Measurements from ENCODE around the gene GNAL. TPM values are rescaled to one million over a fixed set of nuclear protein-coding genes. Genes with fewer than 3 reads are reported as not detected.
"Not testable (repeated sequence)": the region's sequence is repeated elsewhere in the genome, so short reads cannot be mapped to it uniquely, and the experiment has no call there.

GNAL gene
- 4.1 TPM for total RNA-seq

GRCh38 chr18:11688972-11689668 is at the start of gene GNAL:
TSS of gene GNAL (plus strand) at chr18:11689264. CDS start at chr18:11689564, 300 bp downstream.
- DNase-seq, result peak; percentile 68

- DNase-seq, result not testable (repeated sequence)
Measured at GRCh38 chr18:11647310-11647709, 41.8 kb upstream of the GNAL start.

DNA sequence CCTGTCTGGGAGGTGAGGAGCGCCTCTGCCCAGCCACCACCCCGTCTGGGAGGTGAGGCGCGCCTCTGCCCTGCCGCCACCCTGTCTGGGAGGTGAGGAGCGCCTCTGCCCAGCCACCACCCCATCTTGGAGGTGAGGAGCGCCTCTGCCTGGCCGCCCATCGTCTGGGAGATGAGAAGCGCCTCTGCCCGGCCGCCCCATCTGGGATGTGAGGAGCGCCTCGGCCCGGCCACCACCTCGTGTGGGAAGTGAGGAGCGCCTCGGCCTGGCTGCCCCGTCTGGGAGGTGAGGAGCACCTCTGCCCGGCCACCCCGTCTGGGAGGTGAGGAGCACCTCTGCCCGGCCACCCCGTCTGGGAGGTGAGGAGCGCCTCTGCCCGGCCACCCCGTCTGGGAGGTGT is 41.3 kb upstream of the GNAL start:
- DNase-seq, result not testable (repeated sequence)

- DNase-seq, result no peak
Measured at GRCh38 chr18:11649839-11650238, 39.2 kb upstream of the GNAL start.

GRCh38 chr18:11651899-11652298 is 37.2 kb upstream of the GNAL start:
- no peak for DNase-seq

DNA sequence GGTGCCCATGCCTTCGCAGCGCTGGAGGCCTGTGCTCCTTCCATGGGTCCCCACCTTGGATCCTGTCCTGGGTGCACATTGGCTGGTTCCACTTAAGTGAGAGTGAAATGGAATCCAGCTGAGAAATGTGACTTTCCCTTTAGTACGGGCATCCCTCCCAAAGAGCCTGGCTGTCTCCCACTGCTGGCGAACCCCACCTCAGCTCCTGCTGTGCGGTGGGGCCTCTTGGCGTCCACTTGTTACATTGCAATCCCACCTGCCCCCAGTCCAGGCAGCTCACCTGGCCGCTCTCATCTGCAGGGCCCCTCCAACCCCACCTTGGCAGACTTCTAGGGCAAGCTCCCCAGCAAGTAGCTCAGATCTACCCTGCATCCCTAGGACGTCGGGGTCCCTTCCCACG is 35.5 kb upstream of the GNAL start:
- DNase-seq, result no peak

- no peak for DNase-seq
Measured at GRCh38 chr18:11654736-11655605, 34.1 kb upstream of the GNAL start.

DNA sequence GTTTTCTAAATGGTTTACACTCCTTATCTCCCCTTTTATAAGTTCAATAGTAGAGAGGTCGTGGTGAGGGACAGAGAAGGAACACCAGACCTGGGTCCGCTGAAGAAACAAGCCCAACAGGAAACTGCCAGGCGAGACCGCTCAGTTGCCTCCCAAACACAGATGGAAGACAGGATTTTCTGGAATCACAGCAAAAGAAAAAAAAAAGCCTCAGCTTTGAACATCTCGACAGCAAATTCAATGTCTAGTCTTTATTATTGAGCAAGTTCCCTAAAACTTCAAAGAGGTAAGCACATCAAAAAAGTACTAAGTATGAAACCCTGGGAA is 33.5 kb upstream of the GNAL start:
- peak; percentile 21 for DNase-seq

- no peak for DNase-seq
Measured at GRCh38 chr18:11657152-11657551, 31.9 kb upstream of the GNAL start.

- no peak for DNase-seq
Measured at GRCh38 chr18:11657554-11657953, 31.5 kb upstream of the GNAL start.

GRCh38 chr18:11658019-11658418 is 31.0 kb upstream of the GNAL start:
- no peak for DNase-seq

DNA sequence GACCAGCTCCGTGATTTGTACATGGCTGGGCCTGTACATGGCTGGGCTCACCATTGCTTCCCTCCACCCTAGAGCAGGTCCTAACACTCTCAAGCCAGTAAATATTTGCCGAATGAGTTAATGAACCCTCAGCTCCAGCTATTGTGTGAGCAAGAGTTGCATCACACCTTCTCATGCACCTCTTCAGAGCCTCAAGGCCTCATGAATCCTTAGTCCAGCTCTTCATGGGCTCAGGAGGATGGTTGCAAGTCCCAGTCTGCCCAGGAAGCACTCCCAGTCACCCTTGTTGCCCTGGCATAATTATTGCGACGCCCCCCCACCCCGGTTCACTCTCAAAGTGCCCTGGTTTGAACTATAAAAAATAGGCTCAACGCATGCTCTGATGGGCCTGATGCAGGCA is 30.1 kb upstream of the GNAL start:
- DNase-seq, result no peak

DNA sequence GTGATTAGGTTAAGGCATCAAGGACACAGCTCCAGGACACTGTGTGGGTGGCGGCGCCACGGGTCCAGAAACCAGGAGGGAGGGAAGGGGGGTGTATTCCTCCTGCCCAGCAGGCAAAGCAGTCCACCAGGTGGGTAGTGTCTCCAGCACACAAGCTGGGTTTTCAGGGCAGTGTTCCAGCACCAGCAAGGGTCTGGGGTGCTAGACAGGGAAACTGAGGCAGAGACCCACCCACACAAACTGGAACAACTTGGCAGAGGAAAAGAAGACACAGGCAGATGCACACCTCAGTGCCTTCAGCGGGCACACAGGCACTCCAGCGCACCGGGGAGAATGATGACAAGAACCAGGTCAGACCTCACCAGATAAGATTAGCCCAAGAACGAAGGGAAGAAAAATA is 28.4 kb upstream of the GNAL start:
- DNase-seq, result no peak

DNA sequence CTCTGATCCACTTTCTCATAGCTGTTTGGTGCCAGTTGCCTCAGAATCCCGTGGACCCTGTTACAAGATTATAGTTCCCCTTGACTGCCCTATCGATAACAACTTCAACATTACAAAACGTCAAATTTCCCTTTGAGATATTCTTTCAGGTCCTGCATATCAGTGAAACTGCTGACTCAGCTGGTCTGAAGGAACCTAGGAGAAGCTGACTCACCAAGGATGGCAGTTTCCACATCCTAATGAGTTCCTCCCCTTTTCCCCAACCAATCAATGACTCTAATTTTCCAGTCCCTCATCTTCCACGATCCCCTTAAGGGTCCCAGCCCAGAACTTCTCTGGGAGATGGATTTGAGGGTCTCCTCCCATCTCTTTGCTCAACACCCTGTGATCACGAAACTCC is 27.6 kb upstream of the GNAL start:
- no peak for DNase-seq

DNA sequence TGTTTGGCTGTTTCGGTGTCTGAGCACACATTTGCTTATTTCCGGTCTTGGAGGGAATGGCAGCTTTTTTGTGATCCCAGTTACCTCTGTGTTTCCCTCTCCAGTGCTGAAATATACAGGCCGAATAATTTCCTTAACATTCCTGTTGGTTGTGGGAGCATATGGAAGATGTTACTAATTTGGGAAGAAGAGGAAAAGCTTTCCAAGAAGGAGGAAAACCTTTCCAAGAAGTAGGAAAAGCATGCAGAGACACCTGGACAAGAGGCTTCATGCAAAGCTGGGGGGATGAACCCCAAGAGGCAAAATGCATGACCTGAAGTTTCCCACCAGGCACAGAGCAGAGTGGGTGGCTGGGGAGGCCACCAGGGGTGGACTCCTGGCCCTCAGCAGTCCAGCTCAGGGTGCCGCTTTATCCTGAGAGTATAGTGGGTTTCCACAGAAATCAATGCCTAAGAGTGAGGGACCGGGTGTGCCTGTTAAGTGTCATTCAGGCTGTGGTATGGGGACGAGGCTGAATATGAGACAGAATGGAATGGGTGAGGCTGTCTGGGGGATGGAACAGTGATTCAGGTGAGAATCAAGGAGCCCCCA is 25.5 kb upstream of the GNAL start:
- DNase-seq, result no peak

DNA sequence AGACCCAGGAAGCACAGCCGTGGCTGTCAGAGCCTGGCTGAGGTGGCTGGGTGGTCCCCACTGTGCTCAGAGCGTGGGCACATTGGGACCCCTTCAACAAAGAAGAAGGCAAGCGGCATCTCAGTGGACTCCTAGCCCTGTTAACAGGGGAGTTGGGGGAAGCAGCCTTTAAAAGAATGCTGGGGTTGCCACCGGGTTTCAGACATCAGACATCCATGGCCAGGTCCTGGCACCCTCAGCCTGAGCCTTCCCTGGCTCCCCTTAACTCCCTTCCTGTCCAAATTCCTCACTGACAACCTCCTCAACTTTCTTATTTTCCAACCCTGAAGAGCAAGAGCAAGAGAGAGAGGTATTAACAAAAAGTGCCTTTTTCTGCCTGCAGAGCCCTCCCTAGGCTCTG is 24.8 kb upstream of the GNAL start:
- DNase-seq, result no peak

- DNase-seq, result no peak
Measured at GRCh38 chr18:11665146-11665545, 23.9 kb upstream of the GNAL start.

GRCh38 chr18:11665587-11665986 is 23.5 kb upstream of the GNAL start:
- DNase-seq, result no peak

GRCh38 chr18:11666176-11666575 is 22.9 kb upstream of the GNAL start:
- DNase-seq, result no peak

GRCh38 chr18:11666831-11667230 is 22.2 kb upstream of the GNAL start:
- DNase-seq, result no peak

DNA sequence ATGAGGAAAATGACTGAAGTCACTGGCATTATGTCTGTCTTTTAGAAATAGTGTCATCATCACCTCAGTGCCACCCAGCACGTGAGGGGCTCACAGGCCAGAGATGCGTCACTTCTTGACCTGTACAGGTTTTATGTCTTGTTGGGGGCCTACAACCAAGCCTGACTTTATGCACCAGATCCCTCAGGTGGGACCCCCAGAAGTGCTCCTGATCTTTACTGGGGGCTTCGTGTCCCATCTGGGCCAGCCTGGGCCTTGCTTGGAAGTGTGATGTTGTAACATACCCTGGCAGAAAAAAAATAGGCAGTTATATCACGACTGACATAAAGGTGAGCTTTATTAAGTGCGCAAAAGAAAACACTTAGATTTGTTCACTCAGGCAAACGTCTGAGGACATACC is 21.5 kb upstream of the GNAL start:
- no peak for DNase-seq

DNA sequence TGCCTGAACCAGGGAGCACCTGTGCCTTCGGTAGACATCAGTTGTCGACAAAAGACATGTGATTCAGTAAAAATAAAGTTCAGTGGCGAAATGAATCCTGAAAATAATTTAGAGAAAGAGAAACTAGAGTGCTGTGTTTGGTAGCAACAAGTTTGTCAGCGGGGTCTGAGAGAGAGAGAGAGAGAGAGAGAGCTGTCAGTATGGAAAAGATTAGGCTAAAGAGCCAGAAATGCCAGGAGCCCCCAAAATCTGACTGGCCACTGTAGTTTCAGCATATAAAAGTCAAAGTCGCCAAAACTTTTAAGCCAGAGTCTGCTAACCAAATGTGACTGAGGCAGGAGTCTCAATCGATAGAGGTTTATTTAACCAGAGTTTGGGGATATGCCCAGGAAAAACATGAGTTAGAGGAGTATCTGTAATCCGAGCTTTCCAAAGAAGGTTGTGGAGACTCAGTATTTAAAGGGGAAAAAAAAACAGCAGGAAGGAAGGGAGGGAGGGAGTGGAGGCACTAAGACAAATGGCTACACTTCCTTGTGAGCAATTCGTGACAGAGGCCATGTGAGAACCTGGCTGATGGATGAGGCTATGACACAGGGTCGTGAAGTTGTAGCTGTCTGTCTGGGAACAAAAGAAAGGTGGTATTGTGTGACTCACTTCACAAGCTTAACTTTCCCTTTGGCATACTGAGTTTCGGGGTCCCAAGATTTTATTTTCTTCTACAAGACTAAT is 20.5 kb upstream of the GNAL start:
- no peak for DNase-seq
